NOMO-1 treated with dmso at 0.1 percent for 144 hours (cell line): Measurements from ENCODE around the gene HOXA7.

Experiments
- DNase-seq: peaks from one replicate; lab custom pipeline; 2025; ENCODE audit not compliant: unreplicated experiment; lab: John Stamatoyannopoulos, UW

Gene HOXA7

DNA sequence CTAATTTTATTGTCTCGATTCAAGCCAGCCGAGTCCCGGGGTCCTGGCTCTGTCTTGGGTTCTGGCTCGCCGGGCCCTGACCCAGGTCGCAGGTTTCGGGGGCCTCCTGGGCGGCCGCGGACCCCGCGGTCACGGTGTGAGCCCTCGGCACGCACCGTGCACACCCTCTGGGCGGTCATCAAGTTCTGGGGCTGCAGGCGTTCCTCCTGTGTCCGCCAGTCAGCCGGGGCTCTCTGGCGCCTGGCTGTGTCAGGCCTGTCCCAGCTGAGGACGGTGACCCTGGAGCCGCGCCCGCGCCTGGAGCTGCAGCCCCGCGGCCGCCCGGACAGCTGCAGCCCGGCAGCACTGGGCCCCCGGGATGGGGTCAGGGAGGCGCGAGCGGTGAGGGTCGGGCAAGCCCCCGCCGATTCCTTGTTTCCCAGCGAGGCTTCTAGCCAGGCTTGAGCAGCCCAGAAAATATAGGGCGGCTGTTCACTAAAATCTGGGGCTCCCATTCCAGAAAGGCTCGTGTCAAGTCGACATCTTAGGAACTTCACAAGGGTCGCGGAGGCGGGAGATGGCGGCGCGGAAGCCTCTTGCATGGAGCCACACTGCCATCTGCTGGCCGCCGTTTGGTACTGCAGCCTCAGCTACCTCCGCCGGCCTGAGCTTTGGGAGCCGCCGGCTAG is 4.2 kb upstream of the HOXA7 start:
- peak; percentile 74 for DNase-seq

GRCh38 chr7:27160145-27160545 is 3.7 kb upstream of the HOXA7 start:
- DNase-seq = no peak

DNA sequence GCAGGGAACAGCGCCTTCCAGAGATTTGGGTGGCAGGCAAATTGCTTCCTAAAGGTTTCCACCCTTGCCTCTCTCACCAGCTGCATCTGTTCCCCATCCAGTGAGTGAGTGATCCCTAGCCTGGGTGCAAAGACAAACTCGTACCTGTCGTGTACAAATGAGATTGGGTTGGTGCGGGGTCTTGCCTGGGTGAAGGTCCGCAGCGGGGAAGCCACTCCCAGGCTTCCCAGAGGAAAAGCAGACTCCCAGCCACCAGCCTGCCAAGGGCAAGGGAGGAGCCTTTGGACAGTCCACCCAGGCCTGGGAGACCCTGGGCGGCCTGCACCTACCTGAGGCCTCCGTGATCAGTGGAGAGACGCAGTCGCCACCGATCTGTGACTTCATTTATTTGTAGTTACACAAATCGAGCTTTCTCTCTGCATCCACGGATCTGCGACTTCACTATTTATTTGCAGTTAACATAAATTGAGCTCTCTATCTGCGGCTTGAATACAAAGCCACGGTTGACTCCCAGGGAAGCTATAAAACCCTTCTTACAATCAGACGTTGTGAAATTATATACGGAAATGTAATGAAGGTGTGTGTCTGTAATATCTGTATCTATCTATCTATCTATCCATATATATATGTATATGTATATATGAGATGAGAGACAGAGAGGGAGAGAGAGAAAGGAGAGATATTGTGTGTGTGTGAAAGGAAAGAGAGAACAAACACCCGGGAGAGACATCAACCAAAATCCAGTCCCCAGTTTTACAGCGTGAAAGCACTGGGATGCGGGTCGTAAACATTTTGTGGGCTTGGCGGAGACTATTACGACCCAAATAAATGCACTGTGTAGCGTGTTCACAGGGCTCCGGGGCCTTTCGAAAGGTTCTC is 3.0 kb upstream of the HOXA7 start:
- no peak for DNase-seq

- no peak for DNase-seq
These were observed 2.2 kb upstream of the HOXA7 start for GRCh38 chr7:27158436-27159265.

DNA sequence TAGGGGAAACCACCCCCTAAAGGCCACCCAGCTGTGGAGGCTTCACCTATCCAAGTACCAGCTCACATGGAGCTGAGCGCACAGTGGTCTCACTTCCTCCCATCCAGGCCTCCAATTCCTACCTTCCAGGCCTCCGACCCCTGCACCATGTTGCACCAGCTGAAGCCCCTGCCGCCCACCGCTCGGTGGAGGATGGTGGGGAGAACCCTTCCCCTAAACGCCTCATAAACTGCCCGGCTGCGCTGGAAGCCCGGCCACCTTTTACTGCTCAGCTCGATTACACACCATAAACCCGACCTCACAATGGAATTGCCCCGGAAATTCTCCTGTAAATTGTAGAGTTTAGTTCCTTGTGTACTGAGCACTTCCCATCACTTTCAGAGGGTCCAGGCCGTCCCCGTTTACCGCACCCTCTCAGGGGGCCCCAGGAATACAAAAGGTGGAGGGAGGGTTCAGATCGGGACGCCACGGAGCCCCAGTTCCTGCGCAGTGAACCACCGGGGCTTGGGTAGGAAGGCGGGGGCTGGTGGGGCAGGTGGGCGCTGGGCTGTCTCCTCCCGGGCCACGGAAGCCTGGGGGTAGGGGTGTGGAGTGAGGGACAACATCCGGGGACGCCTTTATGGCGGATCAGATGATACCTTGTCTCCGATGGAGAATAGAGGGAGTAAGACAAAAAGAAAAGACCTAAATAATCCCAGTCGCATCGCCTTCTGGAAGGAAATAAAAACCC is 1.4 kb upstream of the HOXA7 start:
- DNase-seq = no peak

DNA sequence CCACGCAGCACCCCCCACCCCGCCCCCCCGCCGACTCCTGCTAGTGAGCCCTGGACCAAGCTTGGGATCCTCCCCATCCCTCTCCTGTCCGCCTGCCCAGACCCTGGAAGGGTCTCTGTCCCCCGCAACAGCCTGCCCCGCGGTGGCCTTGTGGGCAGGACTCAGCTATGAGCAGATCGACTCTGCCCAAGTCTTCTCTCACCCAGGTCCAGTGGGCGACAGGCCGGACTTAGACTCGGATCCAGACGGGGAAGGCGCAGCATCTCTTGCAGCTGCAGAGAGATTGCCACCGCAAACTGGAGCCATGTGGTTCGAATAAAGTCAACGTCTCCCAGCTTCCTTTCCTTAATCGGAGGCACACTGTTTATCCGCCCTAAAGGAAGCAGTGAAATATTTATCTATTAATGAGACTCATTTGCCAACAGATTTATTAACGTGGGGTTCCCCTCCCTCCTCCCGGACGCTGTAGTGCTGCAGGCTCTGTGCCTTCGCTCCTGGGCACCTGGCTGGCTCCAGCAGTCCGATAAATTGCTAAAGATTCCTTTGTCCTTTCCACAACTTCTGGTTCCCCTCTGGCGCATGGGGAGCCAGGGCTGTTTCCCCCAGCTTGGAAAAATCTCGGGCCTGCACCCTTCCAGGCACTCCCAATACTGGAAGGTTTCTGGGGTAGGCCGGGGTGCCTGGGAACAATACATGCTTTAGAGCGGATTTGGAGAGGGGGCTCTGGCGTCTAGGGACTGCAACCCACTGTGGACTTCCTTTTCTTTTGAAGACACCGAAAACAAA is 634 bp upstream of the HOXA7 start:
- DNase-seq = no peak

DNA sequence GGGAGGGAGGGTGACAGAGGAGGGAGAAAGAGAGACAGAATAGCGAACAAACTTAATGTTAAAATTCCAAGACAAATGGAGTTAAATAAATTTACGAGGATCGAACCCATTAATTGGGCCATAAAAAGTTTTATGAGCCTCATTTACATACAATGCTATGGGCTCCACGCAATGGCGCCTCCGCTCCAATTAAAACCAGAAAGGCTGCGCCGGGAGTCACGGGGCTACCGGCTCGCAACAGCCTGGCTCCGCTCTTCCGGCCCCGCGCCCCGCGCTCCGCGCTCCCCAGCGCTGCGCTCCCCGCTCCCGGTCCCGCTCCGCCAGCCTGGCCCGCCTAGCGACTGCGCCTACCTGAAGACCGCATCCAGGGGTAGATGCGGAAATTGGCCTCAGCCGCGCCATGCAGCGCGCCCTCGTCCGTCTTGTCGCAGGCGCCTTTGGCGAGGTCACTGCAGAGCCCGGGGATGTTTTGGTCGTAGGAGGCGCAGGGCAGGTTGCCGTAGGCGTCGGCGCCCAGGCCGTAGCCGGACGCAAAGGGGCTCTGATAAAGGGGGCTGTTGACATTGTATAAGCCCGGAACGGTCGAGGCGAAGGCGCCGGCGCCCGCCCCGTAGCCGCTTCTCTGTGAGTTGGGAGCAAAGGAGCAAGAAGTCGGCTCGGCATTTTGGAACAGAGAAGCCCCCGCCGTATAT is 513 bp downstream of the HOXA7 start:
- no peak for DNase-seq

DNA sequence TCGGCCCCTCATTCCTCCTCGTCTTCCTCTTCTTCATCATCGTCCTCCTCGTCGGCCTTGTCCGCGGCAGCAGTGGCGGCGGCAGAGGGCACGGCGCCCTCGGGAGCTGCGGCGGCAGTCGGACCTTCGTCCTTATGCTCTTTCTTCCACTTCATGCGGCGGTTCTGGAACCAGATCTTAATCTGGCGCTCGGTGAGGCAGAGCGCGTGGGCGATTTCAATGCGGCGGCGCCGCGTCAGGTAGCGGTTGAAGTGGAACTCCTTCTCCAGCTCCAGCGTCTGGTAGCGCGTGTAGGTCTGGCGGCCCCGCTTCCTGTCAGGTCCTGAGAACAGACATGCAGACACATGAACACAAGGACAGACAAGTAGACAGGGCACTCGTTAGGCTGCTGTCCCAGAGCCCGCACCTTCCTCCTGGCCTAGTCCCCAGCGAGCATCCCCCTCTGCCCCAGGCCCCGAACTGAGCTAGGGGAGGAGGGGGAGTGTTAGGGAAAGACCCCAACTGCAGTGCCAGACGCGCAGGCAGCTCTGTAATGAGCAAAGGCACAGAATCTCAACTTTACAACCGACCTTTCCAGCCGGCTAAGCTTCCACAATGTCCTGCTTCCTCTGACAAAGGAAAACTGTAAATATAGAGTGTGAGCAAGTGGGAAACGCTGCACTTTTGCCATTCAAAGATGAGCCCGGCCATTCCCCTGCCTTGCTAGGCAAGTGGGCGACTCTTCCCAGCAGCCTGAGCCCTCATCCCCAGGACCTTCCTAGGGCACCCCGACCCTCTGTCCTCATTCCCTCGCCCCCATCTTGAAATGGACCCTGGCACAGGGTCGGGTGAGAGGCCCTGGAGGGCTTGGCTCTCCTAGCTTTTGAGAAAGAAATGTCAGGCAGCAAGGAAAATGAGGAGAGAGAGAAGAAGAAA is 1.3 kb downstream of the HOXA7 start:
- no peak for DNase-seq

GRCh38 chr7:27154369-27154768 is 2.1 kb downstream of the HOXA7 start:
- DNase-seq = no peak

DNA sequence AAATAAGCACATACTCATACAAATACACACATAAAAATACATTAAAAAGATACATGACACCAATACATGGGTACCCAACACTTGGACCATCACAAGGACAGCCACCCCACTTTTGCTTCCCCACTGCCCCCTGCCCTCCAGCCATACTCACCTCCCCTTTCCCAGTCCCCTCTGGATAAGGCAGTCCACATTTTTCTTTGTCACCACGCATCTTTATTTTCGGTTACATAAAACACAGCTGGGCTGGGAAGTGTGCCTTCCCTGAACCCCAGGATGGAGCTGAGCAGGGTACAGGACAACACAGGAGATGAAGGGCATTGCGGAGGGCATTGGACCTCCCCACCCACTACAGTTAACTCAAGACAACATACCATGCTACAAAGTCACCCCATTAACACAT is 2.9 kb downstream of the HOXA7 start:
- no peak for DNase-seq

DNA sequence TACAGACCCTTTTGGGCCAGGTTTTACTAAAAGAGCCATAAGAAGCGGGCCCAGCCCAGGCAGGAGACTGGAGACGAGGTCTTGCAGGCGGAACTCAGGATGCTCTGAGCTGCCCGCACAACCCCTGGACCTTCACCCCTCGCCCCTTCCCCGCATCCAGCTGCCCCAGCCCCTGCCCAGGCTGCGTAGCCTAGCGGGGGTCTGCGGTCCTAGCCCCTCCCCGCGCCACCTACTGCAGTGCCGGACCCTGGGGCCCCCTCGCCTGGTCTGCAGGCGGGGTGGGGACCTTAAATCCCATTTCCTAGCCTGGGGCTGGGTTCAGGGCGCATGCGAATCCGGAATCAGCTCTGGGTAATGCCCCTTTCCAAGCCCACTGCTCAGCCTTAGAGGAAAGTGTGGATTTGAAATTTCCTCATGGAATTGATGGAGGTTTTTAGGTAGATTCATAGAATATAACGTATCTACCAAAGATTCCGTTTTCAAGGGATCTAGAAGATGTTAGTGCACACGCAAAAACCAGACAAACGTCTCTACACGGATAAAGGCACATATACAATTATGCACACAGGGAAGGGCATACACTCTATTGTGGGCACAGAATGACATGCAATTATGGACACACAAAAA is 3.5 kb downstream of the HOXA7 start:
- DNase-seq = no peak

GRCh38 chr7:27151931-27152815 is 4.3 kb downstream of the HOXA7 start, which contains the start of gene HOXA3:
HOXA3 (minus strand) TSS chr7:27152583; CDS start chr7:27110640, 41,943 bp downstream.
- DNase-seq = peak; percentile 81

DNA sequence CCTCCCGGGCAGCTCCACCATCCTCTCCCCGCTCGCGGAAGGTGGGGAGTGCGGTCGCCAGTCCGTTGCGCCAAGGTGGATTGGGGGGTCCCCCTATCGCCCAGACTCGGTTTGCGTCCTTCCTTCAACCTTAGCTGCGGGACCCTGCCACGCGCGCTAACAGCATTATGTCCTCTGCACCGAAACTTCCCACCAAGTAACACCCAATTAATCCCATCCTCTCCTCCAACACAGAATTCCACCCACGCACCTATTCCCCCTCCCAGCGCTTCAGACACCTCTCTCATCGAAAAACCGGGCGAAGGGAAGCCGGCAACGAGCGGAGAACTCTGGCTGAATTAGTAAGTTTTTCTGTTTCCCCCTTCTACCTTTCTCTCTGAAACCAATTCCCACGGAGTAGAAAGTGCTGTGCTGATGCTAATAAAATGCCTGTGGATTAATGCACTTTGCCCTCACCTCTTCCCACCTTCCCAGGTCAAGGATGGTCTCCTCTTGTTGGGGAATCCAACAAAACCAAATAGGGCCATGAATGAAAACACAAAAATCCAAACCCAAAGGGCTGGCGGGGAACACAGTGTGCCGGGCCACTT is 5.0 kb downstream of the HOXA7 start:
- DNase-seq = no peak

- peak; percentile 57 for DNase-seq
These were observed 5.7 kb downstream of the HOXA7 start for GRCh38 chr7:27150568-27151340.

GRCh38 chr7:27149842-27150567 is 6.5 kb downstream of the HOXA7 start:
- no peak for DNase-seq
